Large intestine (tissue), 3 donors: ENCODE measurements around the gene REXO1. TPM values are rescaled to one million over a fixed set of nuclear protein-coding genes. Genes with fewer than 3 reads are reported as not detected.
A peak's percentile ranks its signal among the peaks of the same experiment; 100 is the strongest.

Experiments
- DNase-seq, 2 donors: peaks; one replicate each; pipeline versions ENCODE4 v3.0.0 to v3.0.0-alpha.2; 2013
- H3K27ac ChIP-seq: one replicate; pipeline ENCODE4 v1.5.1; 2013; ENCODE audit warnings: low read length
- H3K27me3 ChIP-seq: 2 replicates; pipeline ENCODE4 v1.6.1; 2013; ENCODE audit warnings: low read length; ENCODE audit not compliant: control insufficient read depth, insufficient read depth
- H3K36me3 ChIP-seq: 2 replicates; pipeline ENCODE4 v1.6.1; 2013; ENCODE audit warnings: low read length; ENCODE audit not compliant: control insufficient read depth, insufficient read depth
- H3K4me1 ChIP-seq: one replicate; pipeline ENCODE4 v1.6.1; 2013; ENCODE audit warnings: low read length; ENCODE audit not compliant: control insufficient read depth, insufficient read depth
- H3K4me3 ChIP-seq: one replicate; pipeline ENCODE4 v1.5.1; 2013; ENCODE audit warnings: low read length
- H3K9me3 ChIP-seq: one replicate; pipeline ENCODE4 v1.6.1; 2013; ENCODE audit warnings: mild to moderate bottlenecking, low read depth, low read length, moderate library complexity; ENCODE audit not compliant: control insufficient read depth
- WGBS: methylation state at CpG from one replicate; pipeline ENCODE4 v1.1.5; 2013; ENCODE audit warnings: low lambda C conversion rate; ENCODE audit not compliant: insufficient coverage; 5-methylcytosine and 5-hydroxymethylcytosine counted together
- polyA plus RNA-seq: library from polyadenylated mRNA; unstranded; fragments of 120-200 nt; gene quantifications from one replicate; pipeline ENCODE4 v1.2.1, GENCODE V29; 2013

Gene REXO1
- polyA plus RNA-seq, 1 donor = 23.8 TPM

DNA sequence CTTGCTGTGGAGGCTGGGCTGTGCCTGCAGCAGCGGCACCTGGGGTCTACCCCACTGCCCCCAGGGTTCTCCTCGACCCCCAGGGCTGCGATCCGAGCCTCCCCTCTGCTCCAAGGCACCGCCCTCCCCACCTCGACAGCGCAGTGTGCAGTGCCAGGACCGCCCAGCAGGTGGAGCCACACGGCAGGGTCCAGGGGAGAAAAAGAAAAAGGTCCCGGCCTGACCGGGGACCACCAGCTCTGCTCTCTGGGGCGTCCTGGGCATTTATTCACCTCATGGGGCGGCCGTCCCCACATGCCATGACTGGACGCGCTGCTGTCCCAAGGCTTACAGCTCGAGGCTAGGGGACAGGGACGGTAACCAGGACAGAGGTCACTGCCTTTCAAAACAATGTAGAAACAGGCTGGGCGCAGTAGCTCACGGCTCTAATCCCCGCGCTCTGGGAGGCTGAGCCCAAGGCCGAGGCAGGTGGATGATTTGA, 10.6 kb downstream of the REXO1 start:
- DNase-seq = peak in 1 of 2 donors; percentile 43
- H3K27ac ChIP-seq = peak overlapping the region; percentile 22
- no peaks in the 10 kb centered on the region for H3K27me3 ChIP-seq
- peaks cover 11% of the 10 kb centered on the region for H3K4me1 ChIP-seq
- peaks cover 12% of the 10 kb centered on the region for H3K36me3 ChIP-seq
- H3K9me3 ChIP-seq = peaks cover 4% of the 10 kb centered on the region
- WGBS = no CpG with 5 or more reads among the region's 23 CpGs
- H3K4me3 ChIP-seq = peak overlapping the region; percentile 26

DNA sequence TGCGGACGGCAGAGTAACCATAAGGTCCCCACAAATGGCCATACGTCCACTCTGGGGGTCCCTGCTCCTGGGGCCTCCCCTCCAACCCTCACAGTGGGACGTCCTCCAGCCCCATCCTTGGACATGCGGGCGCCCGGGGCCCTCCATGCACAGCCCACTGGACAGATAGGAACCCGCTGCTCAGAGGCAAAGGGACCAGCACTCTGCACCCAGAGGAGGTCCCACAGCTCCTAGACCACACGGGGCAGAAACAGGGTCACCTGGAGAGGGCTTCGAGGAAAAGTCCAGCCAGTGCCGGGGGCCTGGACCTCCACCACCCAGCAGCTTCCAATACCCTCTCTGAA, 11.1 kb downstream of the REXO1 start:
- peaks cover 11% of the 10 kb centered on the region for H3K4me1 ChIP-seq
- no peaks in the 10 kb centered on the region for H3K27me3 ChIP-seq
- peaks cover 4% of the 10 kb centered on the region for H3K9me3 ChIP-seq
- DNase-seq = no peak
- no CpG with 5 or more reads among the region's 11 CpGs for WGBS
- H3K27ac ChIP-seq = no peak overlapping the region
- H3K4me3 ChIP-seq = no peak overlapping the region
- H3K36me3 ChIP-seq = peaks cover 13% of the 10 kb centered on the region

DNA sequence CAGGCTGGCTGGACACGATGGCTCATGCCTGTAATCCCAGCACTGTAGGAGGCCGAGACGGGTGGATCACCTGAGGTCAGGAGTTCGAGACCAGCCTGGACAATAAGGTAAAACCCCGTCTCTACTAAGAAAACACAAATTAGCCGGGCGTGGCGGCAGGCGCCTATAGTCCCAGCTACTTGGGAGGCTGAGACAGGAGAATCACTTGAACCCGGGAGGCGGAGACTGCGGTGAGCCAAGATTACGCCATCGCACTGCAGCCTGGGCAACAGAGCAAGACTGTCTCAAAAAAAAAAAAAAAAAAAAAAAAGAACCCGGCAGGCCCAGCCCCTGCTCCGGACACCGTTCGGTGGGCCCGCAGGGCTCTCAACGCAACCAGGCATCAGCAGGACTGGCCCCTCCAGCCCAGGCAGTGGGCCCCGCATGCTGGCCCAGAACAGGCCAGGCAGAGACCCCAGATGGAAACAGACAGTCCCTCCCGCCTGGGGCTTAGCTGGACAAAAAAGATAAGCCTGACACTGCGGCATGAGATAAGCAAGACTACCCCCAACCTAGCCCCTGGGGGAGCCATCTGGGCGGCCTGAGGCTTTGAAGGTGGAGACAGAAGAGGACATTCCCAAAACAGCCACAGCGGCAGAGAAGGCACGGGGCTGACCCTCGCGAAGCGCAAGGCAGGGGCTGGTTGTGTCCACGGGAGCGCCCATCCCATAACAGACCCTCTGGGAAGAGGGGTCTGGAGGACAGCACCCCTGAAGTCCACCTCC, 11.6 kb downstream of the REXO1 start:
- Histone ChIP-seq H3K27ac (no peak overlapping the region), H3K36me3 (peaks cover 16% of the 10 kb centered on the region), H3K9me3 (peaks cover 4% of the 10 kb centered on the region), H3K4me3 (no peak overlapping the region), H3K4me1 (peaks cover 11% of the 10 kb centered on the region), H3K27me3 (no peaks in the 10 kb centered on the region)
- WGBS = no CpG with 5 or more reads among the region's 31 CpGs
- DNase-seq = no peak

DNA sequence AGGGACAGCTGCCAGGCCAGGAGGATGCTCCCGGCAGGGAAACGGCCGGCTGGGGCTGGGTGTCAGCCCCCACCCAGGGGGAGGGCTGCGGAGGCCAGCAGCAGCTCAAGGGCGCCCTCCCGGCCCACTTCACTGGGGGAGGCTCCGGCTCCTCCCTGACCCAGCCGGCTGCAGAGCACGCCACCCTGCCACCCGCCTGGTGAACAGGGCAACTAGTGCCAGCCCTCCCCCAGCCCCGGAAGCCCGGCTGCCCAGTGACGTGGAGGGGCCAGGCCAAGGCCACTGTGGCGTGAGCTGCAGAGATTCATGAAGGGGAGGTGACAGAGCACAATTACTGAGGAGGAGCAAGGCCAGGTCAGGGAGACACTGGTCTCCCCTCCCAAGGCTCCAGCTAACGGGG, 14.7 kb downstream of the REXO1 start:
- no peak for DNase-seq
- H3K27me3 ChIP-seq = no peaks in the 10 kb centered on the region
- no CpG with 5 or more reads among the region's 15 CpGs for WGBS
- H3K4me1 ChIP-seq = no peaks in the 10 kb centered on the region
- H3K36me3 ChIP-seq = peaks cover 24% of the 10 kb centered on the region
- no peak overlapping the region for H3K27ac ChIP-seq
- H3K9me3 ChIP-seq = peaks cover 4% of the 10 kb centered on the region
- H3K4me3 ChIP-seq = no peak overlapping the region

DNA sequence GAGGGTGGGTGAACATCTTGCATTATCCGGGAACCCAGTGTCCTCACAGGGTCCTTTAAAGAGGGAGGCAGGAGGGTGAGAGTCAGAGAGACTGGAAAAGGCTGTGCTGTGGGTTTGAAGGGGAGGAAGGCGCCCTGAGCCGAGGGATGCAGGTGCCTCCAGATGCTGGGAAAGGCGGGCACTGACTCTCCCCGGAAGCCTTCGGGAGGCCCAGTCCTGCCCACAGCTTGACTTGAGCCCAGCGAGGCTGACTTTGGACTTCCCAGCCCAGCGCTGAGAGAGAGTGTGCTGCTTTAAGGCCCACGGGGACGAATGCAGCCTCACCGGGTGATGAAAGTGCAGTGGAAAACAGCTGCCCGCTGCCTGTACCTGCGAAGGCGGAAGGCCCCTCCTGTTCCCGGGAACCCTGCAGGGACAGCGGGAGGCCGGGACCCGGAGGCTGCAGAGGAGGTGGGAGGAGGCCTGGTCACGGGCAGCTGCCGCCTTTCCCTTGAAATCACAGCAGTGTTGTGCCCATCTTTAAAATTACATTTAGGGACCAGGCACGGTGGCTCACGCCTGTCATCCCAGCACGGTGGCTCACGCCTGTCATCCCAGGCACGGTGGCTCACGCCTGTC, 16.1 kb downstream of the REXO1 start:
- Histone ChIP-seq H3K4me1 (peaks cover under 1% of the 10 kb centered on the region), H3K36me3 (peaks cover 33% of the 10 kb centered on the region), H3K9me3 (peaks cover 3% of the 10 kb centered on the region), H3K4me3 (no peak overlapping the region), H3K27ac (no peak overlapping the region), H3K27me3 (no peaks in the 10 kb centered on the region)
- no peak for DNase-seq
- no CpG with 5 or more reads among the region's 26 CpGs for WGBS

DNA sequence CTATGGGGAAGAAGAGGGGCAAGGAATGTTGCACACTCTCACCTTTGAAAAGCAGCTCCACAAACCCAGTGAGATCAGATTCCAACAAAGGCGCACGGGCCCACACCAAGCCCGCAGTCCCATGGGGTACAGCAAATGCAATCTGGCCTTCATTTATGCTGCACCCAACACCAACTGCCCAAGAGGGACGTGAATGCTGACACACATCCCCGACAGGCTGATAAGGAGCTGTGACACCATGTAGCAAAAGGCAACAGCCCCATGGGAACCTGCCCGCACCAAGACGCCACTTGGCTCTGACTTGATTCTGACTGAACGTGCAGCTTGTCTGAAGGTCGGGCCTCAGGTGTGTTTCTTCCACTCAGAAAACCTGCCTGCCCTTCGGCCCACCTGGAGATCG, 17.3 kb downstream of the REXO1 start:
- WGBS = no CpG with 5 or more reads among the region's 11 CpGs

DNA sequence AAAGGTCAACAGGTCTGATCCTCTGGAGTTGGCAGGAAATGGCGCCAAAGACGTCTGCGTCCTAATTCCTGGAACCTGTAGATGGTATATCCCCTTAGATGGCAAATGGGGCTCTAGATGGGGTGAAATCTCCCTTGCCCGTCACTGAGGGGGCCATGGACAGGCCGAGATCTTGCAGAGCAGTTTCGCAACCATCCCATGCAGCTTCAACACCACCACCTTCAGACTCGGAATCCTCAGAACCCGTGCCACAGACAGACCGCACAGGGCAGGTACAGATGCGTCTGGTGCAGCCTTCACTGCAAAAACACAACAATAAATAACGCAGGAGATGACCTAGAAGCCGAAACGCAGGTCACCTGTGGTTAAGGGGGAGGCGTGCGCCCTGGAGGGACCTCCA, 17.7 kb downstream of the REXO1 start:
- Histone ChIP-seq H3K27me3 (no peaks in the 10 kb centered on the region), H3K4me1 (peaks cover 13% of the 10 kb centered on the region), H3K4me3 (no peak overlapping the region), H3K9me3 (peaks cover 2% of the 10 kb centered on the region), H3K27ac (no peak overlapping the region), H3K36me3 (peaks cover 37% of the 10 kb centered on the region)
- WGBS = 100% methylated on average over 2 of the region's 15 CpGs
- no peak for DNase-seq

More for the DNA sequence above, 17.3 kb downstream of the REXO1 start:
- Histone ChIP-seq H3K27me3 (no peaks in the 10 kb centered on the region), H3K4me1 (peaks cover 10% of the 10 kb centered on the region), H3K27ac (no peak overlapping the region), H3K36me3 (peaks cover 33% of the 10 kb centered on the region), H3K4me3 (no peak overlapping the region), H3K9me3 (peaks cover 2% of the 10 kb centered on the region)
- no peak for DNase-seq

DNA sequence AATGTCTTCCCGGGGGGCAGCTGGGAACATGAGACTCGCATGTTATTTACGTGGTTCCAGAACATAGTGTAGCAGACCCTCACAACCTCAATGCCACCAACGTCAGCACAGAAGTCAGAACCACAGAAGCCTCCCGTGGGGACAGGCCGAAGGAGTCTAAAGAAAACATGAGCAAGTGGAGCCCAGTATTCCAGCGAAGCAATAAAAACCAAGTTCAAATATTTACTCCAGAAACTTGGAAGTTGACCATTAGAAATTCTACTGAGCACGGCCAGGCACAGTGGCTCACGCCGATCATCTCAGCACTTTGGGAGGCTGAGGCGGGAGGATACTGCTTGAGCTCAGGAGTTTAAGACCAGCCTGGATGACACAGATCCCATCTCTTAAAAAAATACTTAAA, 18.3 kb downstream of the REXO1 start:
- no peak for DNase-seq
- H3K27me3 ChIP-seq = no peaks in the 10 kb centered on the region
- H3K9me3 ChIP-seq = peaks cover 2% of the 10 kb centered on the region
- H3K4me1 ChIP-seq = peaks cover 13% of the 10 kb centered on the region
- H3K4me3 ChIP-seq = no peak overlapping the region
- no peak overlapping the region for H3K27ac ChIP-seq
- H3K36me3 ChIP-seq = peaks cover 37% of the 10 kb centered on the region
- 60% methylated on average over 2 of the region's 11 CpGs for whole genome bisulfite sequencing

DNA sequence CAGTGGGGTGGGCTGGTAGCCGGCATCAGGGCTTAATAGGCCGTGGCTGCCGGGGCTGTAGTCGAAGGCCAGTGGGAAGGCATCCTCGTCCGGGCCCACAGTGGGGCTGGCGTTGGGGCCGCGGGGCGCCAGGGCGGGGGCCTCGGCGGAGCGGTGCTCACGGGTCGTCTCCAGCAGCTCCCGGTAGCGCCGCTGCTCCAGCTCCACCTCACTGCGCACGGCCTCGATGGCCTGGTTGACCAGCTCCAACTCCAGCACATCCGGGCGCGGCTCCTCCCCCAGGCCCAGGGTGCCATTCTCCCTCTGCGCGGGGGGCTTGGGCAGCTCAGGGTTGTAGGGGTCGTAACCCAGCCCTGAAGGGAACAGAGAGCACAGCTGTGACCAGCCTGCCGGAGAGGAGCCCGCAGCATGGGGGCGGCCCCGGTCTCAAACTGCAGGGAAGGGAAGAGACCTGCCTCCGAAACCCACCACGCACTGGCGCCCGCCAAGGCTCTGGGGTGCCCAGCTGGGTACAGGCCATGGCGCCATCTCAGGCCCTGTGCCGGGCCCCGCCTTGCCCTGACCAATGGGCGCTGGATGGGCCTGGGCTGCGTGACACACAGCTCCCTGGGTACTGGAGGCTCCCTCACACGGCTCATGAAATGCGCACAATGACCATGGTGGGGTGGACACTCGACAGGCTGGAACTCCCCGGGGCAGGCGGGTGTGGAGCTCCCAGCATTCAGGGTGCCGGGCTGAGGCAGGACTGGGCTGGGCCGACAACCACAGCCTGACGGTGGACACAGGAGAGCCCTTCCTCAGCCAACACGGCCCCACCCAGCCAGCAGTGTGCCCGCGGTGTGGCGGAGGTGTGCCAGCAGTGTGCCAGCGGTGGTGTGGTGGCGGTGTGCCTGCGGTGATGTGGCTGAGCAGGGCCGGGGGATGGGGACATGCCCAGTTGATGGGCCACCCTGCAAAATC, 19.7 kb downstream of the REXO1 start:
- WGBS = no CpG with 5 or more reads among the region's 57 CpGs
- peaks cover 47% of the 10 kb centered on the region for H3K36me3 ChIP-seq

More for the DNA sequence above, 19.7 kb downstream of the REXO1 start:
- H3K4me3 ChIP-seq = no peak overlapping the region
- no peak overlapping the region for H3K27ac ChIP-seq
- no peak for DNase-seq
- no peaks in the 10 kb centered on the region for H3K27me3 ChIP-seq
- peaks cover 5% of the 10 kb centered on the region for H3K9me3 ChIP-seq
- H3K4me1 ChIP-seq = peaks cover 13% of the 10 kb centered on the region
